HepG2 (cell line): ENCODE measurements around the gene NHSL1. TPM values are rescaled to one million over a fixed set of nuclear protein-coding genes. Genes with fewer than 3 reads are reported as not detected.
A peak's percentile ranks its signal among the peaks of the same experiment; 100 is the strongest.

Experiments
- ATAC-seq: fragments of 200-7000 bp; cut with Tn5 transposase; 3 replicates; pipeline ENCODE4 v1.9.1; 2020; ENCODE audit warnings: mild to moderate bottlenecking, moderate library complexity
- BruUV-seq: library from RNA; stranded (reverse); fragments of 400-500 nt; replicated peaks from 2 replicates; lab custom pipeline; 2021; lab: Mats Ljungman, UMichigan
- CTCF ChIA-PET: fragments of 300-600 bp; formaldehyde crosslinking; extraction: SDS; loops from one replicate; lab custom pipeline; 2021; ENCODE audit warnings: low total read pairs, inconsistent platforms, low intra/inter-chr PET ratio; lab: Yijun Ruan, JAX
- POLR2A ChIA-PET: fragments of 350-600 bp; sonication (Branson Sonifier 250); formaldehyde crosslinking; loops from one replicate; lab custom pipeline; 2020; ENCODE audit warnings: antibody characterized with exemption, inconsistent platforms; lab: Yijun Ruan, JAX
- DNase-seq: peaks from one replicate; pipeline ENCODE4 v3.0.0-alpha.2; 2015; ENCODE audit warnings: low spot score
- FAIRE-seq: peaks from 3 replicates; lab custom pipeline; 2011; peaks lifted over from hg19 to GRCh38; lab: Jason Lieb, UNC
- H2AFZ ChIP-seq: one replicate; pipeline ENCODE4 v1.6.1; 2011; ENCODE audit warnings: low read length, inconsistent platforms
- H3K27ac ChIP-seq: fragments of 300-600 bp; 3 replicates; pipeline ENCODE4 v1.8.0; 2011; ENCODE audit warnings: mixed run types, mild to moderate bottlenecking, mixed read lengths, low read length, inconsistent platforms; ENCODE audit not compliant: insufficient read depth; ENCODE audit errors: extremely low read length
- H3K27me3 ChIP-seq, 2 experiments: fragments of 200-600 bp in 1 of 2; 2 replicates in 1 of 2; 3 replicates in 1 of 2; pipeline versions ENCODE4 v1.6.0 to v1.8.0; 2011; ENCODE audit warnings: low read length in 2 of 2, mild to moderate bottlenecking in 2 of 2, moderate library complexity in 2 of 2, inconsistent platforms in 1 of 2; ENCODE audit not compliant: insufficient read depth in 2 of 2, control insufficient read depth in 1 of 2
- H3K36me3 ChIP-seq, 2 experiments: fragments of 200-600 bp in 1 of 2; replicated peaks in 1 of 2; 2 replicates in 1 of 2; 3 replicates in 1 of 2; pipeline versions ENCODE4 v1.5.1 to v1.8.0; 2011; ENCODE audit warnings: low read length in 2 of 2, inconsistent platforms in 1 of 2; ENCODE audit not compliant: insufficient read depth in 2 of 2, control insufficient read depth in 1 of 2
- H3K4me1 ChIP-seq: 2 replicates; pipeline ENCODE4 v1.5.1; 2012; ENCODE audit warnings: low read length, inconsistent platforms; ENCODE audit not compliant: insufficient read depth
- H3K4me2 ChIP-seq: 2 replicates; pipeline ENCODE4 v1.6.0; 2011; ENCODE audit warnings: low read depth, low read length, inconsistent platforms
- H3K4me3 ChIP-seq, 3 experiments: fragments of 200-600 bp in 1 of 3; sonication (generic), shearing (Covaris generic) in 1 of 3; replicated peaks in 1 of 3; 2 replicates each; pipeline ENCODE4 v1.5.1; 2011 to 2016; ENCODE audit warnings: low read length in 3 of 3, inconsistent platforms in 2 of 3, low read depth in 2 of 3, mild to moderate bottlenecking in 2 of 3, control low read depth in 1 of 3, mixed read lengths in 1 of 3; ENCODE audit not compliant: insufficient read depth in 1 of 3
- H3K79me2 ChIP-seq: one replicate; pipeline ENCODE4 v1.6.1; 2011; ENCODE audit warnings: low read length, inconsistent platforms; ENCODE audit not compliant: insufficient read depth
- H3K9ac ChIP-seq: 2 replicates; pipeline ENCODE4 v1.6.0; 2011; ENCODE audit warnings: mild to moderate bottlenecking, low read depth, low read length, inconsistent platforms; ENCODE audit not compliant: insufficient read depth
- H3K9me3 ChIP-seq: 2 replicates; pipeline ENCODE4 v1.5.1; 2012; ENCODE audit warnings: mild to moderate bottlenecking, low read length
- H4K20me1 ChIP-seq: 2 replicates; pipeline ENCODE4 v1.6.0; 2011; ENCODE audit warnings: inconsistent platforms, mild to moderate bottlenecking, low read length, moderate library complexity; ENCODE audit not compliant: insufficient read depth
- JDP2 ChIP-seq: sonication (generic); formaldehyde crosslinking; IDR thresholded peaks from 2 replicates; pipeline ENCODE4 v1.8.1; 2022; ENCODE audit warnings: missing genetic modification reagents, borderline replicate concordance
- ZNF121 ChIP-seq: sonication (generic); formaldehyde crosslinking; IDR thresholded peaks from 2 replicates; pipeline ENCODE4 v1.5.0; 2020; ENCODE audit warnings: mild to moderate bottlenecking, missing genetic modification reagents
- ZNF546 ChIP-seq: sonication (generic); formaldehyde crosslinking; conservative IDR thresholded peaks from 2 replicates; pipeline ENCODE4 v1.8.1; 2023; ENCODE audit warnings: mild to moderate bottlenecking, missing genetic modification reagents
- ZNF629 ChIP-seq: sonication (generic); formaldehyde crosslinking; conservative IDR thresholded peaks from 2 replicates; pipeline ENCODE4 v1.5.0; 2020; ENCODE audit warnings: missing genetic modification reagents
- WGBS: methylation state at CpG from one replicate; pipeline ENCODE4 v1.1.6; 2017; ENCODE audit warnings: low lambda C conversion rate; 5-methylcytosine and 5-hydroxymethylcytosine counted together
- in situ Hi-C: cut with HindIII; loops from 2 replicates; pipeline ENCODE4 v1.10.0; 2017; ENCODE audit warnings: low pct_unique_long_range_greater_than_20kb; ENCODE audit not compliant: extremely low pct_ligation_motif_present
- intact Hi-C: fragments of 100-400 bp; cut with micrococcal nuclease; formaldehyde crosslinking; loops from one replicate; pipeline ENCODE4 v1.10.0; 2022; ENCODE audit not compliant: unreplicated experiment
- polyA plus RNA-seq, 8 experiments: library from polyadenylated mRNA; depleted of rRNA in 3 of 8; stranded (reverse) in 7 of 8; unstranded in 1 of 8; fragments of >200 nt; fragmentation: Illumina TruSeq in 4 of 8; extraction: Trizol in 4 of 8; gene quantifications; 2 replicates each; pipeline versions ENCODE4 v1.2.1 to v1.2.3, GENCODE V29; 2011 to 2016; ENCODE audit warnings: low read depth in 4 of 8, missing spikeins in 1 of 8, mixed read lengths in 1 of 8; ENCODE audit not compliant: insufficient read depth in 1 of 8
- total RNA-seq, 5 experiments: library from RNA; depleted of rRNA; stranded (reverse); fragments of >200 nt; fragmentation: Illumina TruSeq; extraction: Trizol; gene quantifications; 2 replicates each; pipeline ENCODE4 v1.2.3, GENCODE V29; 2016; ENCODE audit warnings: low read depth in 1 of 5
- TF ChIP-seq, protein P1 (sequence below): sonication (generic); formaldehyde crosslinking; IDR thresholded peaks from 2 replicates; pipeline ENCODE4 v1.4.0; 2020; ENCODE audit warnings: missing genetic modification reagents, mild to moderate bottlenecking, borderline replicate concordance
- TF ChIP-seq, protein P2 (sequence below): sonication (generic); formaldehyde crosslinking; IDR thresholded peaks from 2 replicates; pipeline ENCODE4 v1.5.0; 2020; ENCODE audit warnings: missing genetic modification reagents

NHSL1 gene
- total and polyA plus RNA-seq, 2 of the 13 experiments (the other 11 are each of a cell fraction or from before 2014, with no cell fraction given), result 24.9 to 53.6 TPM

DNA sequence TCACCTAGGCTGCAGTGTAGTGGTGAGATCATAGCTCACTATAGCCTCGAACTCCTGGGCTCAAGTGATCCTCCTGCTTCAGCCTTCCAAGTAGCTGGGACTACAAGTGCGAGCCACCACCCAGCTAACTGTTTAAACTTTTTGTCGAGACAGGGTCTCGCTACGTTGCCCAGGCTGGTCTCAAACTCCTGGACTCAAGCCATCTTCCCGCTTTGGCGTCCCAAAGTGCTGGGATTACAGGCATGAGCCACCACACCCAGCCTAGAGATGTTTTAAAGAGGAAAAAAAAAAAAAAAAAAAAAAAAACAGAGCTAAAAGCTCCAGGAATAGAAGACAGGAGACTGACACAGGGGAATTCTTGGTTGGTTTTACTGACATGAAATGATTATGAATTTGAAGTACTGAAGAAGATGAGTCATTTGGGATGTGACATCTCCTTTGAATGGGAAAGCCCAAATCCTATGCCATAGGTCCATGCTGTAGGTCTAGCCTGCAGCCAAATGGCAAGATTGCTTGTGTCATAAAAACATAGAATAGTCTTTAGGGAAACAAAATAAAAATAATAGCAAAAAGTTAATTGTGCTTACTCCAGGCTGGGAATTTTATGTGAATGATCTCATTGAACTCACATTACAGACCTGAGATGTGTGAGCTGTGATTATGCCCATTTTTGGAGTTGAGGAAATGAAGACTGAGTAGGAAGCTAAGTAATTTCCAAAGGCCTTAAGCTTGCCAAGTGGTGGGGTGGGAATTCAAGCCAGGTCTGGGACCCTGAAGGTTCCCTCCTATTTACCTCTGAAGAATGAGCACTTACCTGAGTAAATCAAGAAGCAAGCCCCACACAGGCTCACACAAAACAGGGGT lies 24.3 kb upstream of the NHSL1 start:
- DNase-seq, result no peak
- intact Hi-C loops, result no loop called here
- TF ChIP-seq, protein P1, sequence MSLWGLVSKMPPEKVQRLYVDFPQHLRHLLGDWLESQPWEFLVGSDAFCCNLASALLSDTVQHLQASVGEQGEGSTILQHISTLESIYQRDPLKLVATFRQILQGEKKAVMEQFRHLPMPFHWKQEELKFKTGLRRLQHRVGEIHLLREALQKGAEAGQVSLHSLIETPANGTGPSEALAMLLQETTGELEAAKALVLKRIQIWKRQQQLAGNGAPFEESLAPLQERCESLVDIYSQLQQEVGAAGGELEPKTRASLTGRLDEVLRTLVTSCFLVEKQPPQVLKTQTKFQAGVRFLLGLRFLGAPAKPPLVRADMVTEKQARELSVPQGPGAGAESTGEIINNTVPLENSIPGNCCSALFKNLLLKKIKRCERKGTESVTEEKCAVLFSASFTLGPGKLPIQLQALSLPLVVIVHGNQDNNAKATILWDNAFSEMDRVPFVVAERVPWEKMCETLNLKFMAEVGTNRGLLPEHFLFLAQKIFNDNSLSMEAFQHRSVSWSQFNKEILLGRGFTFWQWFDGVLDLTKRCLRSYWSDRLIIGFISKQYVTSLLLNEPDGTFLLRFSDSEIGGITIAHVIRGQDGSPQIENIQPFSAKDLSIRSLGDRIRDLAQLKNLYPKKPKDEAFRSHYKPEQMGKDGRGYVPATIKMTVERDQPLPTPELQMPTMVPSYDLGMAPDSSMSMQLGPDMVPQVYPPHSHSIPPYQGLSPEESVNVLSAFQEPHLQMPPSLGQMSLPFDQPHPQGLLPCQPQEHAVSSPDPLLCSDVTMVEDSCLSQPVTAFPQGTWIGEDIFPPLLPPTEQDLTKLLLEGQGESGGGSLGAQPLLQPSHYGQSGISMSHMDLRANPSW, result no peak
- TF ChIP-seq ZNF546 (no peak), ZNF121 (CRISPR knock-in tag) (peak; percentile 30; the same call in 1 of the 2 replicates), JDP2 (no peak), ZNF629 (CRISPR knock-in tag) (peak; percentile 59)
- TF ChIP-seq, protein P2, sequence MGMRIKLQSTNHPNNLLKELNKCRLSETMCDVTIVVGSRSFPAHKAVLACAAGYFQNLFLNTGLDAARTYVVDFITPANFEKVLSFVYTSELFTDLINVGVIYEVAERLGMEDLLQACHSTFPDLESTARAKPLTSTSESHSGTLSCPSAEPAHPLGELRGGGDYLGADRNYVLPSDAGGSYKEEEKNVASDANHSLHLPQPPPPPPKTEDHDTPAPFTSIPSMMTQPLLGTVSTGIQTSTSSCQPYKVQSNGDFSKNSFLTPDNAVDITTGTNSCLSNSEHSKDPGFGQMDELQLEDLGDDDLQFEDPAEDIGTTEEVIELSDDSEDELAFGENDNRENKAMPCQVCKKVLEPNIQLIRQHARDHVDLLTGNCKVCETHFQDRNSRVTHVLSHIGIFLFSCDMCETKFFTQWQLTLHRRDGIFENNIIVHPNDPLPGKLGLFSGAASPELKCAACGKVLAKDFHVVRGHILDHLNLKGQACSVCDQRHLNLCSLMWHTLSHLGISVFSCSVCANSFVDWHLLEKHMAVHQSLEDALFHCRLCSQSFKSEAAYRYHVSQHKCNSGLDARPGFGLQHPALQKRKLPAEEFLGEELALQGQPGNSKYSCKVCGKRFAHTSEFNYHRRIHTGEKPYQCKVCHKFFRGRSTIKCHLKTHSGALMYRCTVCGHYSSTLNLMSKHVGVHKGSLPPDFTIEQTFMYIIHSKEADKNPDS (CRISPR knock-in tag), result no peak
- Histone ChIP-seq H3K27ac (peak overlapping the region; percentile 8), H3K27me3 (no peaks in the 10 kb centered on the region), H3K79me2 (peaks cover 53% of the 10 kb centered on the region), H3K4me3 (no peak overlapping the region), H3K36me3 (no peaks in the 10 kb centered on the region), H3K4me1 (peaks cover 56% of the 10 kb centered on the region), H3K4me2 (no peak overlapping the region), H3K9ac (no peak overlapping the region), H3K9me3 (no peaks in the 10 kb centered on the region), H2AFZ (no peak overlapping the region), H4K20me1 (no peaks in the 10 kb centered on the region; the same call in 1 of the 2 replicates)
- ChIA-PET POLR2A (interaction anchor here (1.1 to 1.7 kb wide), 3 partner anchors 19 to 49 kb away, joined by 4 to 5 read pairs (median 4); no protein-coding TSS in a partner anchor), CTCF (no interaction called here)
- no peak for ATAC-seq
- in situ Hi-C loops, result no loop called here
- no peak for FAIRE-seq
- 97% methylated on average over 7 of the region's 7 CpGs for WGBS
- BruUV-seq, result no TSS peak
